NT2/D1 (cell line): ENCODE measurements around the gene CCDC88C.

Experiments used
- DNase-seq: peaks from one replicate; pipeline ENCODE4 v3.0.0-alpha.2; 2011; ENCODE audit warnings: low read depth, low spot score
- H3K27me3 ChIP-seq: 2 replicates; pipeline ENCODE4 v1.6.0; 2011; ENCODE audit warnings: mild to moderate bottlenecking; ENCODE audit not compliant: insufficient read length, insufficient read depth
- H3K36me3 ChIP-seq: 2 replicates; pipeline ENCODE4 v1.6.1; 2011; ENCODE audit warnings: mild to moderate bottlenecking, low read length, mixed read lengths; ENCODE audit not compliant: insufficient read depth, insufficient read length
- H3K4me1 ChIP-seq: 2 replicates; pipeline ENCODE4 v1.5.1; 2011; ENCODE audit not compliant: insufficient read depth, insufficient read length
- H3K4me3 ChIP-seq: 2 replicates; pipeline ENCODE4 v1.5.1; 2011; ENCODE audit warnings: low read depth; ENCODE audit not compliant: insufficient read length
- H3K9ac ChIP-seq: 2 replicates; pipeline ENCODE4 v1.6.0; 2011; ENCODE audit warnings: low read depth; ENCODE audit not compliant: insufficient read length
- H3K9me3 ChIP-seq: 2 replicates; pipeline ENCODE4 v1.5.1; 2011; ENCODE audit warnings: mild to moderate bottlenecking, low read length; ENCODE audit not compliant: insufficient read depth
- SUZ12 ChIP-seq: IDR thresholded peaks from 2 replicates; pipeline ENCODE4 v1.6.1; 2011; ENCODE audit not compliant: insufficient read length, insufficient read depth; ENCODE audit errors: extremely low read depth
- YY1 ChIP-seq: IDR thresholded peaks from 2 replicates; pipeline ENCODE4 v1.6.1; 2011; ENCODE audit not compliant: insufficient read length, insufficient read depth
- ZNF274 ChIP-seq: IDR thresholded peaks from 2 replicates; pipeline ENCODE4 v1.6.1; 2011; ENCODE audit warnings: mild to moderate bottlenecking, low read depth, low read length

Gene CCDC88C

DNA sequence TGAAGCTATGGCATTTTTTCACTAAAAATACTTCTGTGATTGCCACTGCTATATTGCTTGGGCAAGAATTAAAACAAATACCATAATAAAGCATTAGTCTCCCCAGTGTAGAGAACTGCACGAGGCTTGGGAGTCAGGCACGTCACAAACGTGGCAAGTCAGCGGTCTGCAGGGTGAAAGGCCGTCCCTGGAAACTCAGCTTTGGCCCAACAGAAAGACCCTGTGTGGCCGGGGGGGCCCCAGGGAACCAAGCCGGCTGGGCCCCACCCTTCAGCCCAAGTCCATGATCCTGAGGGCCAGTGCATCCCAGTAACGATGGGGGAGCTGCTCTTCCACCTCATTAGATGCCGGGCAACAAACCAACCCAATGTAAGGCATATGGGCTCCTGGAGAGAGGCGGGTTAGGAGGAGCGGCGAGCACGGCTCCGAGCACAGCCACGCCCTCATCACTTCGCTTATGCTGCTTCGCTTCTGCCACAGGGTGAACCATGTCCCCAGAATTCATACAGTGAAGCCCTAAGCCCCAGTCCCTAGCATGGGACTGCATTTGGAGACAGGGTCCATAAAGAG, 122.3 kb downstream of the CCDC88C start:
- Histone ChIP-seq H3K4me3 (no peak overlapping the region), H3K4me1 (no peaks in the 10 kb centered on the region), H3K36me3 (peaks cover 60% of the 10 kb centered on the region), H3K9ac (no peak overlapping the region), H3K9me3 (no peaks in the 10 kb centered on the region), H3K27me3 (no peaks in the 10 kb centered on the region)
- TF ChIP-seq YY1 (no peak), SUZ12 (no peak), ZNF274 (no peak)
- DNase-seq, result no peak

DNA sequence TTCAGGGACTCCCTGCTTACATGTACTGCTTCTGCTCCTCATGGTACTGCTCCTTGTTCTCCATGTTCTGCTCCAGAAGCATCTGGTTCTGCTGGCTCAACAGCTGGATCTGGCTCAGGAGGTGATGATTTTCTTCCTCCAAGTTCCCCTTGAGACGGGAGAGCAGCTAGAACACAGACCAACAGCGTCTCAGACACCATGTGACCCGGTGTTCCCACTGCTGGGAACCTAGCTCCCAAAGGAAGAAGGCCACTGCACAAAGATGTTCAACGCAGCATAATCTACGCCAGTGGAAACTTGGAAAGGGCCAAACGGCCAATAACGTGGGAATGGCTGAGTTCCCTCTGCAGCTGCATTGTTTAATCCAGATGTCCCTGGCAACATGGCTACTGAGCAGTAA, 123.5 kb downstream of the CCDC88C start:
- Histone ChIP-seq H3K27me3 (no peaks in the 10 kb centered on the region), H3K9me3 (no peaks in the 10 kb centered on the region), H3K36me3 (peaks cover 58% of the 10 kb centered on the region), H3K4me3 (no peak overlapping the region), H3K4me1 (no peaks in the 10 kb centered on the region), H3K9ac (no peak overlapping the region)
- no peak for TF ChIP-seq YY1
- TF ChIP-seq SUZ12, result no peak
- TF ChIP-seq ZNF274, result no peak
- DNase-seq, result no peak

DNA sequence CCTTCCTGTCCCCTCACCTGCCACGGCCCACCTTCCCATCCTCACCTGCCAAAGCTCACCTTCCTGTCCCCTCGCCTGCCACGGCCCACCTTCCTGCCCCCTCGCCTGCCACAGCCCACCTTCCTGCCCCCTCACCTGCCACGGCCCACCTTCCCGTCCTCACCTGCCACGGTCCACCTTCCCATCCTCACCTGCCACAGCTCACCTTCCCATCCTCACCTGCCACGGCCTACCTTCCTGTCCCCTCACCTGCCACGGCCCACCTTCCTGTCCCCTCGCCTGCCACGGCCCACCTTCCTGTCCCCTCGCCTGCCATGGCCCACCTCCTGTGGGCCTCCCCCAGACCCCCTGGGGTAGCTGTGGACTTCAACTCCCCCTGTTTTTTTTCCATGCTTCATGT, 124.3 kb downstream of the CCDC88C start:
- Histone ChIP-seq H3K9me3 (no peaks in the 10 kb centered on the region), H3K4me3 (no peak overlapping the region), H3K9ac (no peak overlapping the region), H3K27me3 (no peaks in the 10 kb centered on the region), H3K4me1 (no peaks in the 10 kb centered on the region), H3K36me3 (peaks cover 58% of the 10 kb centered on the region)
- no peak for DNase-seq
- TF ChIP-seq SUZ12, result no peak
- no peak for TF ChIP-seq YY1
- no peak for TF ChIP-seq ZNF274

DNA sequence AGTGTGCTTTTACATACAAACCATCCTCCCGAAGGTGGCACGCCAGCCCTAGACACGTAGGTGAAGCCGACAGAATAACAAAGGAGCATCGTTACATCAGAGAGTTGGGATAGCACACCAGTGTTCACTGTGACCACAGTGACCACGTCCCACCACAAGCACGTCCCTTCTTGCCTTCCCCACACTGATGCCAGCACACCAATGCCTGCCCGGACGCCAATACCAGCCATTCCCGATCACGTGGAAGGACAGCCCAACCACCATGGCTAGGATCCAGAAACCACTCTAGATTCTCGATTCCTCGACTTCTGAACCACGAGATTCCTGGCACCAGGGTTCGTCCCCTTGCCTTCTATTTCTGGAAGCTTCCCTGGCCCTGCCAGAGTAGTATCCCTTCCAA, 125.1 kb downstream of the CCDC88C start:
- TF ChIP-seq ZNF274, result no peak
- no peak for TF ChIP-seq SUZ12
- no peak for TF ChIP-seq YY1
- no peaks in the 10 kb centered on the region for H3K27me3 ChIP-seq
- no peaks in the 10 kb centered on the region for H3K9me3 ChIP-seq
- no peak for DNase-seq
- H3K4me3 ChIP-seq, result no peak overlapping the region
- H3K9ac ChIP-seq, result no peak overlapping the region
- peaks cover 59% of the 10 kb centered on the region for H3K36me3 ChIP-seq
- no peaks in the 10 kb centered on the region for H3K4me1 ChIP-seq

DNA sequence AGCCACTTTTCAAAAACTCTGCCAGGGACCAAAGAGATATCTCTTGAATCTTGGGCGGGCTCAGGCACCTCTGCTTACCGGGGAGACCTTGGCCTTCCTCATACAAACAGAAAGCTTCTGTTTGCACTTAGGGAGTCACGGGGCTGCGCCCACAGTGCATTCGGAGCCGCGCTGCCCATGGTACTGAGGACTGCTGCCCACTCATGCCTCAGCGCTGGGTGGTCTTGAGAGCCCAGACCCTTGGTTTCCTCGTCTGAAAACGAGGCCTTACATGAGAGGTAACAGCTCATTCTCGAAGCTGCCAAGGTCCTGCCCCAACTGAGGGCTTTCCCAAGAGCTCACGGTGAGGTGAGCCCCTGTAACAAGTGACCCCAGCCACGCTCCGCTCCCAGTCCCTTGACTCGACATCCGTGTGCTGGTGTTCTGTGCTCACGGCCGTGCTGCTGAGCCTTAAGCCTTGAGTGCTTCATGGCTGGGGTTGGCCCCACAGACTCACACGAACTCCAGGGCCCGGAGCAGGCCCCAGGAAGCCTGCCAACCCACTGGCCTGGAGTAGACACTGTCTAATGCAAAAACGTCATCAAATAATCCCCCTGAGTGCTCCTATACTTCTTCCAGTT, 125.7 kb downstream of the CCDC88C start:
- TF ChIP-seq YY1 (no peak), ZNF274 (no peak), SUZ12 (no peak)
- Histone ChIP-seq H3K4me1 (no peaks in the 10 kb centered on the region), H3K9me3 (no peaks in the 10 kb centered on the region), H3K9ac (no peak overlapping the region), H3K4me3 (no peak overlapping the region), H3K27me3 (no peaks in the 10 kb centered on the region), H3K36me3 (peaks cover 53% of the 10 kb centered on the region)
- no peak for DNase-seq

DNA sequence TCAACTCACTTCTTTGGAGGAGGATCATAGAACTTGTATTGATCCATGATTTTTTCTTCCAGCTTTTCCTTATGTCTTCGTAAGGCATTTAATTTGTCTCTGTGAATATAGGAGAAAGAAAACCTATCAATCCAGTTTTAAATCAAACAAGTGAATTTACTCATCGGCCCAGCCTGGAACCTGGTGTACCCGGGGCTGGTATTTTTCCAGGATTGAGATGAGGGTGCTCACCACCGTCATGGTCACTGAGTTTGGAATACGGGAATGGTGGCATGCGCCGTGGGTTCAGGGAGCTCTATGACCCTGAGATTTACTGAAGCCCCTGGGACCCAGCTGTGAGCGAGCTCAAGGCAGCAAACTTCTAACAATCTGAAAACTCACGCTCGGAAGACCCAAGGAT, 126.6 kb downstream of the CCDC88C start:
- Histone ChIP-seq H3K9me3 (no peaks in the 10 kb centered on the region), H3K9ac (no peak overlapping the region), H3K4me3 (no peak overlapping the region), H3K4me1 (no peaks in the 10 kb centered on the region), H3K27me3 (no peaks in the 10 kb centered on the region), H3K36me3 (peaks cover 44% of the 10 kb centered on the region)
- TF ChIP-seq SUZ12 (no peak), YY1 (no peak)
- no peak for DNase-seq

DNA sequence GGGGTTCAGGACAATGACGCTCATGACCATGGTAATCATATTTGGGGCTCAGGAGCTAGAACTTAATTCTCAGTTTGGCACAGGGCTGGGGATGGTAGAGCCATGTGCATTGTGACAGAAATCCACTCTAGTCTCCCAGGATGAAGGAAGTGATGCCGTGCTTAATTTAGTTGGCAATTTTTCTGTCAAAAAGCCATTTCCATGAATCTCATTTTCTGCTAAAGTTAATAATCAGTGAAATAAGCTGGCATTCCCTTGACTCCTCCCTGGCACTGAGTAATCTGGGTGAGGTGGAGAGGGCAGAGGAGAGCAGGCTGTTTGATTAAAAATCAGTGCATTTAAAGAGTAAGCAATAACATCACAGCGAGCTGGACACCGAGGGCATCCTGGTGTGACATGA, 128.2 kb downstream of the CCDC88C start:
- no peak overlapping the region for H3K9ac ChIP-seq
- H3K36me3 ChIP-seq, result peaks cover 45% of the 10 kb centered on the region
- TF ChIP-seq SUZ12 (no peak), YY1 (no peak), ZNF274 (no peak)
- DNase-seq, result no peak
- H3K4me1 ChIP-seq, result no peaks in the 10 kb centered on the region
- no peaks in the 10 kb centered on the region for H3K9me3 ChIP-seq
- no peak overlapping the region for H3K4me3 ChIP-seq
- no peaks in the 10 kb centered on the region for H3K27me3 ChIP-seq

DNA sequence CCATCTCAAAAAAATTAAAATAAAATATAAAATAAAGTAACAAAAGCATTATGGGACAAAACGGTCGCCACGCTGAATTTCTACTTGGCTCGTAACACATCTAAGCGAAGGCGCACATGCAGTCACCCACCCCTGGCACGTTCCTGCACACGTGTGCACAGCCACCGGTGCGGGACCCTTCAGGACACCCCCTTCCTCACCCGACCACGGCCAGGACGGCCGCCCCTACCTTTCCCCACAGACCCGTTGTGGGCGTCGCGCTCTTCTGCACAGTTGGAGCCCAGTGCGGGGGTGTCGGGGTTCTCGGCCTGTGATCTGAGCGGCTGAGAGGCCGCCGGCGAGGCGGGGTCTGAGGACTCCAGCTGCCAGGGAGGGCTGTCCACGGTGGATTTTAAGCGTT, 128.7 kb downstream of the CCDC88C start:
- no peaks in the 10 kb centered on the region for H3K9me3 ChIP-seq
- no peaks in the 10 kb centered on the region for H3K27me3 ChIP-seq
- H3K4me3 ChIP-seq, result no peak overlapping the region
- H3K4me1 ChIP-seq, result no peaks in the 10 kb centered on the region
- peaks cover 43% of the 10 kb centered on the region for H3K36me3 ChIP-seq
- H3K9ac ChIP-seq, result no peak overlapping the region
- no peak for DNase-seq
- TF ChIP-seq ZNF274 (no peak), YY1 (no peak), SUZ12 (no peak)
